ENCODE data around the gene PRKRIP1.
"Not testable (repeated sequence)": the region's sequence is repeated elsewhere in the genome, so short reads cannot be mapped to it uniquely, and the experiment has no call there.

DNA sequence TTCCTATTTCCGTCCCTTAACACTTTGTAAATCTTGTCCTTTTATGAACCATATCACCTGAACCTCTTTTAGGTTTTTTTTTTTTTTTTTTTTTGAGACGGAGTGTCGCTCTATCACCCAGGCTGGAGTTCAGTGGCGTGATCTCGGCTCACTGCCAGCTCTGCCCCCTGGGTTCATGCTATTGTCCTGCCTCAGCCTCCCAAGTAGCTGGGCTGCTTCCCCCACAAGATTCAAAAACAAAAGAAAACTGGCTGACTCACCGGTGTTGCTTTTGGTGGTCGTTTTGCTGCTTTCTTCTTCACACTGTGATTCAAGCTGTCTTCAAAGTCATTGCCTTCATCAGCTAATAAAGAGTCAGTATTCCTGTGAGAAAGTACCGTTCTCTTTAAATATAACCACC, 15.3 kb upstream of the PRKRIP1 start:
- TF ChIP-seq, protein P1, sequence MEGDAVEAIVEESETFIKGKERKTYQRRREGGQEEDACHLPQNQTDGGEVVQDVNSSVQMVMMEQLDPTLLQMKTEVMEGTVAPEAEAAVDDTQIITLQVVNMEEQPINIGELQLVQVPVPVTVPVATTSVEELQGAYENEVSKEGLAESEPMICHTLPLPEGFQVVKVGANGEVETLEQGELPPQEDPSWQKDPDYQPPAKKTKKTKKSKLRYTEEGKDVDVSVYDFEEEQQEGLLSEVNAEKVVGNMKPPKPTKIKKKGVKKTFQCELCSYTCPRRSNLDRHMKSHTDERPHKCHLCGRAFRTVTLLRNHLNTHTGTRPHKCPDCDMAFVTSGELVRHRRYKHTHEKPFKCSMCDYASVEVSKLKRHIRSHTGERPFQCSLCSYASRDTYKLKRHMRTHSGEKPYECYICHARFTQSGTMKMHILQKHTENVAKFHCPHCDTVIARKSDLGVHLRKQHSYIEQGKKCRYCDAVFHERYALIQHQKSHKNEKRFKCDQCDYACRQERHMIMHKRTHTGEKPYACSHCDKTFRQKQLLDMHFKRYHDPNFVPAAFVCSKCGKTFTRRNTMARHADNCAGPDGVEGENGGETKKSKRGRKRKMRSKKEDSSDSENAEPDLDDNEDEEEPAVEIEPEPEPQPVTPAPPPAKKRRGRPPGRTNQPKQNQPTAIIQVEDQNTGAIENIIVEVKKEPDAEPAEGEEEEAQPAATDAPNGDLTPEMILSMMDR (IDR thresholded peaks at IDR 0.05): not testable (repeated sequence)
- not testable (repeated sequence) for TF ChIP-seq POLR2A (IDR thresholded peaks at IDR 0.05)
